K562 (cell line): ENCODE measurements around the gene NECTIN4. TPM values are rescaled to one million over a fixed set of nuclear protein-coding genes. Genes with fewer than 3 reads are reported as not detected.
A peak's percentile ranks its signal among the peaks of the same experiment; 100 is the strongest.

Source experiments
- ATAC-seq: fragments of 200-7000 bp; cut with Tn5 transposase; 3 replicates; pipeline ENCODE4 v1.9.1; 2020; ENCODE audit warnings: moderate library complexity
- BruUV-seq: library from RNA; stranded (reverse); fragments of 400-500 nt; replicated peaks from 2 replicates; lab custom pipeline; 2021; lab: Mats Ljungman, UMichigan
- CTCF ChIA-PET: fragments of 300-600 bp; formaldehyde crosslinking; extraction: SDS; loops from one replicate; lab custom pipeline; 2021; ENCODE audit warnings: low intra/inter-chr PET ratio; lab: Yijun Ruan, JAX
- POLR2A ChIA-PET: fragments of 300-600, 350-650 bp; sonication (Branson Sonifier 250); formaldehyde crosslinking; extraction: SDS; loops from one replicate; lab custom pipeline; 2021; ENCODE audit warnings: antibody characterized with exemption, inconsistent platforms; lab: Yijun Ruan, JAX
- DNase-seq, 4 experiments: peaks; one replicate each; pipeline versions ENCODE4 v3.0.0 to v3.0.0-alpha.2; 2011 to 2018; ENCODE audit warnings: low spot score in 3 of 4, mixed read lengths in 3 of 4; ENCODE audit errors: extremely low read depth in 1 of 4
- FAIRE-seq: peaks from 2 replicates; lab custom pipeline; 2011; peaks lifted over from hg19 to GRCh38; lab: Jason Lieb, UNC
- H2AFZ ChIP-seq: 2 replicates; pipeline ENCODE4 v1.6.0; 2011; ENCODE audit warnings: low read depth, low read length, control low read depth, inconsistent platforms
- H3K27ac ChIP-seq: fragments of 200-600 bp; 3 replicates; pipeline ENCODE4 v1.8.0; 2011; ENCODE audit warnings: low read depth, mild to moderate bottlenecking, control low read depth, inconsistent platforms, low read length, moderate library complexity, mixed read lengths; ENCODE audit errors: extremely low read depth
- H3K27me3 ChIP-seq, 2 experiments: fragments of 300-600 bp in 1 of 2; 2 replicates in 1 of 2; 3 replicates in 1 of 2; pipeline versions ENCODE4 v1.6.0 to v1.8.0; 2011; ENCODE audit warnings: inconsistent platforms in 2 of 2, low read length in 2 of 2, mild to moderate bottlenecking in 1 of 2, mixed read lengths in 1 of 2, moderate library complexity in 1 of 2; ENCODE audit not compliant: control insufficient read depth in 2 of 2, insufficient read depth in 2 of 2
- H3K36me3 ChIP-seq: fragments of 300-600 bp; 3 replicates; pipeline ENCODE4 v1.8.0; 2011; ENCODE audit warnings: mild to moderate bottlenecking, low read length, inconsistent platforms; ENCODE audit not compliant: control insufficient read depth, insufficient read depth
- H3K4me1 ChIP-seq, 2 experiments: fragments of 200-600 bp in 1 of 2; replicated peaks in 1 of 2; 2 replicates in 1 of 2; 3 replicates in 1 of 2; pipeline versions ENCODE4 v1.5.1 to v1.8.0; 2011; ENCODE audit warnings: inconsistent platforms in 2 of 2, low read length in 2 of 2, mild to moderate bottlenecking in 1 of 2, mixed read lengths in 1 of 2, moderate library complexity in 1 of 2; ENCODE audit not compliant: control insufficient read depth in 2 of 2, insufficient read depth in 2 of 2
- H3K4me2 ChIP-seq: 2 replicates; pipeline ENCODE4 v1.6.1; 2011; ENCODE audit warnings: low read length, control low read depth, inconsistent platforms, mixed read lengths; ENCODE audit not compliant: insufficient read depth
- H3K4me3 ChIP-seq: fragments of 200-600 bp; sonication (generic), shearing (Covaris generic); 2 replicates; pipeline ENCODE4 v1.5.1; 2016; ENCODE audit warnings: control low read depth, inconsistent platforms
- H3K79me2 ChIP-seq: fragments of 200-600 bp; 3 replicates; pipeline ENCODE4 v1.8.0; 2011; ENCODE audit warnings: low read length, inconsistent platforms; ENCODE audit not compliant: control insufficient read depth, insufficient read depth
- H3K9ac ChIP-seq, 2 experiments: 2 replicates each; pipeline versions ENCODE4 v1.6.0 to v1.6.1; 2011; ENCODE audit warnings: low read depth in 2 of 2, low read length in 2 of 2, control low read depth in 1 of 2, inconsistent platforms in 1 of 2, mild to moderate bottlenecking in 1 of 2, mixed read lengths in 1 of 2; ENCODE audit not compliant: insufficient read depth in 1 of 2
- H3K9me1 ChIP-seq: one replicate; pipeline ENCODE4 v1.6.0; 2011; ENCODE audit warnings: inconsistent platforms, mild to moderate bottlenecking, low read length, moderate library complexity; ENCODE audit not compliant: control insufficient read depth, insufficient read depth
- H3K9me3 ChIP-seq: replicated peaks from 2 replicates; pipeline ENCODE4 v1.5.1; 2011; ENCODE audit warnings: low read depth, low read length, inconsistent platforms; ENCODE audit not compliant: control insufficient read depth, insufficient read depth
- H4K20me1 ChIP-seq: replicated peaks from 2 replicates; pipeline ENCODE4 v1.6.1; 2011; ENCODE audit warnings: low read length, inconsistent platforms, mixed read lengths; ENCODE audit not compliant: control insufficient read depth, insufficient read depth
- EGR1 ChIP-seq: fragments of 450-650 bp; conservative IDR thresholded peaks from 2 replicates; pipeline ENCODE4 v1.6.1; 2017; ENCODE audit warnings: mild to moderate bottlenecking
- MECOM ChIP-seq: fragments of 250-450 bp; sonication (Bioruptor Pico); IDR thresholded peaks from 2 replicates; pipeline ENCODE4 v1.8.0; 2022; ENCODE audit warnings: inconsistent platforms
- NEUROD1 ChIP-seq: fragments of 150-350 bp; IDR thresholded peaks from 2 replicates; pipeline ENCODE4 v1.6.1; 2014; ENCODE audit warnings: borderline replicate concordance, low read length, low read depth; ENCODE audit not compliant: partially characterized antibody
- TBL1XR1 ChIP-seq, 2 experiments: IDR thresholded peaks; 2 replicates each; pipeline ENCODE4 v1.6.1; 2012; ENCODE audit warnings: improper control_type of control experiment in 2 of 2, low read length in 2 of 2, mild to moderate bottlenecking in 1 of 2
- WGBS: fragments of 100-300 bp; shearing (Covaris generic); methylation state at CpG from one replicate; pipeline ENCODE4 v1.1.6; 2016; ENCODE audit warnings: low coverage, mixed read lengths; ENCODE audit not compliant: insufficient coverage; ENCODE audit errors: missing lambda C conversion rate; 5-methylcytosine and 5-hydroxymethylcytosine counted together
- in situ Hi-C: fragments of 300-500 bp; cut with MboI; formaldehyde crosslinking; loops from 4 replicates; pipeline ENCODE4 v1.15.0; 2018; ENCODE audit warnings: inconsistent platforms, mixed read lengths
- intact Hi-C: fragments of 100-400 bp; cut with micrococcal nuclease; formaldehyde crosslinking; loops from 2 replicates; pipeline ENCODE4 v1.14.2; 2022
- polyA plus RNA-seq, 8 experiments: library from polyadenylated mRNA; depleted of rRNA in 4 of 8; stranded (reverse) in 5 of 8; unstranded in 3 of 8; fragments of >200 nt; fragmentation: Nextera tagmentation in 2 of 8; fragmentation: Illumina TruSeq in 1 of 8; extraction: Ambion mirVana in 2 of 8; extraction: Trizol in 1 of 8; gene quantifications; 2 replicates each; pipeline versions ENCODE4 v1.2.1 to v1.2.3, GENCODE V29; 2011 to 2014; ENCODE audit warnings: inconsistent platforms in 1 of 8, missing spikeins in 1 of 8
- total RNA-seq, 7 experiments: library from RNA; depleted of rRNA in 6 of 7; stranded (reverse); fragments of >200 nt in 6 of 7; fragmentation: Illumina TruSeq in 2 of 7; extraction: Trizol in 2 of 7; gene quantifications; 2 replicates each; pipeline versions ENCODE4 v1.2.1 to v1.2.3, GENCODE V29; 2011 to 2021; ENCODE audit warnings: low replicate concordance in 1 of 7

NECTIN4 gene
- total and polyA plus RNA-seq, 9 of the 15 experiments (the other 6 are each of a cell fraction or from before 2014, with no cell fraction given): 0.01 to 0.09 TPM; not detected in 7

GRCh38 chr1:161121042-161121650 is 31.8 kb upstream of the NECTIN4 start:
- no peak for TF ChIP-seq MECOM
- TF ChIP-seq EGR1: peak; percentile 43
- Histone ChIP-seq H3K36me3 (peaks cover 67% of the 10 kb centered on the region), H3K27me3 (no peaks in the 10 kb centered on the region; a peak in 1 of 5 replicates), H4K20me1 (peaks cover 3% of the 10 kb centered on the region; the same call in 1 of the 2 replicates), H3K79me2 (peaks cover 46% of the 10 kb centered on the region), H3K4me3 (no peak overlapping the region), H2AFZ (no peak overlapping the region), H3K27ac (peak overlapping the region; percentile 2; the same call in 1 of the 3 replicates), H3K9me3 (no peaks in the 10 kb centered on the region), H3K4me2 (no peak overlapping the region), H3K9ac (no peak overlapping the region; a peak in 1 of 4 replicates), H3K9me1 (no peaks in the 10 kb centered on the region), H3K4me1 (peaks cover 24 to 28% of the 10 kb centered on the region in 2 experiments)
- in situ Hi-C loops: no loop called here
- no peak for ATAC-seq
- DNase-seq: no peak
- ChIA-PET POLR2A (interaction anchor here (0.5 to 2.5 kb wide), 6 partner anchors 9 to 132 kb away, joined by 3 to 20 read pairs (median 4); partner anchors contain the start of gene DEDD), CTCF (no interaction called here)
- no TSS peak for BruUV-seq
- FAIRE-seq: no peak
- intact Hi-C loops: no loop called here
- WGBS: 93% methylated on average over 3 of the region's 3 CpGs

GRCh38 chr1:161119092-161119903 is 29.9 kb upstream of the NECTIN4 start:
- DNase-seq: peak; percentile 68 to 83 (median 76)
- Histone ChIP-seq H4K20me1 (peaks cover 3% of the 10 kb centered on the region; the same call in 1 of the 2 replicates), H3K9me1 (no peaks in the 10 kb centered on the region), H3K4me2 (peak overlapping the region; percentile 98), H3K4me3 (peak overlapping the region; percentile 81), H3K4me1 (peaks cover 28 to 42% of the 10 kb centered on the region in 2 experiments), H3K27me3 (no peaks in the 10 kb centered on the region; a peak in 1 of 5 replicates), H3K9me3 (no peaks in the 10 kb centered on the region), H3K9ac (peak overlapping the region; percentile 78 to 97), H3K79me2 (peaks cover 61% of the 10 kb centered on the region), H2AFZ (0 out of 2 replicates have a peak overlapping the region, but pooled peaks have one; percentile 25), H3K27ac (peak overlapping the region; percentile 95), H3K36me3 (peaks cover 72% of the 10 kb centered on the region)
- ATAC-seq: peak; percentile 79
- FAIRE-seq: peak; percentile 96
- intact Hi-C loops (loop anchor here (1.0 to 2.0 kb wide), 2 partner anchors 13 to 48 kb away; partner anchors contain the start of genes DEDD and PPOX), in situ Hi-C loops (no loop called here)
- no TSS peak for BruUV-seq
- CTCF ChIA-PET: no interaction called here
- POLR2A ChIA-PET: interaction anchor here (5.3 kb wide), 1 partner anchor 8 kb away, joined by 39 read pairs; no protein-coding TSS in a partner anchor
- 24% methylated on average over 10 of the region's 10 CpGs for WGBS
- TF ChIP-seq TBL1XR1 (IDR thresholded peaks at IDR 0.05; ENCODE audit: low read length in 2 of 2) (0 out of 4 replicates have a peak, but pooled peaks of 1 of the 2 experiments have one; percentile 59), NEUROD1 (peak; percentile 20)
